GM11168 (cell line): Measurements from ENCODE around the gene TAF1D.
"Not testable (repeated sequence)": the region's sequence is repeated elsewhere in the genome, so short reads cannot be mapped to it uniquely, and the experiment has no call there.

Experiments used
- in situ Hi-C: fragments of 300-500 bp; cut with MboI; formaldehyde crosslinking; loops from one replicate; pipeline ENCODE4 v1.12.0; 2022; ENCODE audit warnings: low sequenced_read_pairs; ENCODE audit not compliant: unreplicated experiment

TAF1D gene

GRCh38 chr11:93741094-93741881, at the start of gene TAF1D, which contains the start of gene C11orf54:
Gene TAF1D, minus strand, starts transcription at chr11:93741495. Its CDS starts 2,191 bp downstream, at chr11:93739304.
Gene C11orf54, plus strand, starts transcription at chr11:93741672. Its CDS starts 5,722 bp downstream, at chr11:93747394.
- in situ Hi-C loops = no loop called here

- in situ Hi-C loops = no loop called here
Measured at GRCh38 chr11:93784935-93785360, 43.7 kb upstream of the TAF1D start.

GRCh38 chr11:93784145-93784934, 43.0 kb upstream of the TAF1D start, which contains the start of gene MED17:
Gene MED17, plus strand, starts transcription at chr11:93784282. Its CDS starts 232 bp downstream, at chr11:93784514.
- in situ Hi-C loops = no loop called here

- in situ Hi-C loops = no loop called here
Measured at GRCh38 chr11:93783765-93784144, 42.5 kb upstream of the TAF1D start.

- in situ Hi-C loops = no loop called here
Measured at GRCh38 chr11:93783362-93783761, 42.1 kb upstream of the TAF1D start.

- in situ Hi-C loops = no loop called here
Measured at GRCh38 chr11:93775289-93775688, 34.0 kb upstream of the TAF1D start.

- in situ Hi-C loops = not testable (repeated sequence)
Measured at GRCh38 chr11:93774560-93774959, 33.3 kb upstream of the TAF1D start.

GRCh38 chr11:93773601-93774200, 32.4 kb upstream of the TAF1D start:
- in situ Hi-C loops = no loop called here

GRCh38 chr11:93773045-93773477, 31.8 kb upstream of the TAF1D start:
- in situ Hi-C loops = no loop called here

GRCh38 chr11:93772123-93772522, 30.8 kb upstream of the TAF1D start:
- in situ Hi-C loops = no loop called here

GRCh38 chr11:93770160-93770559, 28.9 kb upstream of the TAF1D start:
- in situ Hi-C loops = no loop called here

GRCh38 chr11:93767018-93767417, 25.7 kb upstream of the TAF1D start:
- in situ Hi-C loops = no loop called here

GRCh38 chr11:93766504-93766903, 25.2 kb upstream of the TAF1D start:
- in situ Hi-C loops = no loop called here

- in situ Hi-C loops = no loop called here
Measured at GRCh38 chr11:93765551-93765950, 24.3 kb upstream of the TAF1D start.

- in situ Hi-C loops = no loop called here
Measured at GRCh38 chr11:93761910-93762309, 20.6 kb upstream of the TAF1D start.

- in situ Hi-C loops = not testable (repeated sequence)
Measured at GRCh38 chr11:93759123-93759522, 17.8 kb upstream of the TAF1D start.

- in situ Hi-C loops = no loop called here
Measured at GRCh38 chr11:93757924-93758865, 16.9 kb upstream of the TAF1D start.

- in situ Hi-C loops = no loop called here
Measured at GRCh38 chr11:93757301-93757700, 16.0 kb upstream of the TAF1D start.

- in situ Hi-C loops = no loop called here
Measured at GRCh38 chr11:93756748-93757147, 15.5 kb upstream of the TAF1D start.

GRCh38 chr11:93753241-93753640, 11.9 kb upstream of the TAF1D start:
- in situ Hi-C loops = no loop called here
